Stimulated activated CD4-positive, alpha-beta T cell treated with anti-CD3 and anti-CD28 coated beads, Interleukin-12 subunit alpha, Interleukin-12 subunit beta, amount 100 ng/mL, for 24 hours (primary cell): ENCODE results near the gene ADAMTS19.
A peak's percentile ranks its signal among the peaks of the same experiment; 100 is the strongest.

Source experiments
- DNase-seq, 2 experiments: peaks; one replicate each; pipeline ENCODE4 v3.0.0-alpha.2; 2020; ENCODE audit warnings: low read depth in 2 of 2

The ADAMTS19 gene

DNA sequence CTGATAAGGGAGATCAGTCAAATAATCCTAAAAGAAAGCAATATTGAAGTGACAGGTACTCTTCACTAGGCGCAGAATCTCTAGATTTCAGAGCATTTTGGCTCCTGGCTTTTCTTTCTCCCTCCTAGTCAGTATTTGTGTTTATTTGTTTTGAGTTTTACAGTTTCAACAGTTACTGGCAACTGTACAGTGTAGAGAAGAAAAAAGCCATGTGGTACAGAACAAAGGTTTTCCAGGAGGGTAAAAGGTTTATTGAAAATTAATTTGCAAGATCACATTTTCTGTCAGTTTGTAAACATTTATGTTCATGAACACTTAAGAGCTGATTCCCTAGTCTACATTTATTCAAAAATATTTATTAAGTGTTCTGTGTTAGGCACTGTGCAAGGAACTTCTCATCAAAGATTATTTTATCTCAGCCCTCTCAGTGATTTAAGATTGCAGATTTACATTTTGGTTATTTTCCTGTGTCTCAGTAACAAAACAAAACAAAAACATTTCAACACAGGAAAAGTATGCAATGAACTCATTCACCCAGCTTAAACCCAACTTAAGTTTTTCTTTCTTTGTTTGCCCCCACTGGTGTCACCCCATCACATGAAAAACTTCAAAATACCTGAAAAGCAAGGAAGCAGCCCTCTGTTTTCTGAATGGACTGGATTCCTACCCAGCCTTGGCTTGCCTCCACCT lies 300.7 kb downstream of the ADAMTS19 start:
- DNase-seq = no peak

DNA sequence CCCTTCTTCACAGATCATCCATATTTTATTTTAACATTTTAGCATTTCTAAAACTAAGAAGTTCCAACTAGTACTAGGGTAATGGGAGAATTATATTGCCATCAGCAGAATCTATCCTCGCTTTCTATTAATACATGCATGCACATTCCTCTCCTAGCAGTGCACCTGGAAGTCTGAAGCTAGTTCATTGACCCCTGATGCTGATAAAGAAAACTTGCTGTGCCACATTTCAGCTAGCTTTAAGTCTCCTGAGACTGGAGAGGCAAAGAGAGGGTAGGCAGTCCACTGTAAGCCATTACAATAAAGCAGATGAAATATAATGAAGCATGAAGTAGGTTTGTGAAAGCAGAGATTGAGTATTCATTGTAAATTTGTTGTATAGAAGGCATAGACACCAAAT lies 303.6 kb downstream of the ADAMTS19 start:
- DNase-seq = no peak

DNA sequence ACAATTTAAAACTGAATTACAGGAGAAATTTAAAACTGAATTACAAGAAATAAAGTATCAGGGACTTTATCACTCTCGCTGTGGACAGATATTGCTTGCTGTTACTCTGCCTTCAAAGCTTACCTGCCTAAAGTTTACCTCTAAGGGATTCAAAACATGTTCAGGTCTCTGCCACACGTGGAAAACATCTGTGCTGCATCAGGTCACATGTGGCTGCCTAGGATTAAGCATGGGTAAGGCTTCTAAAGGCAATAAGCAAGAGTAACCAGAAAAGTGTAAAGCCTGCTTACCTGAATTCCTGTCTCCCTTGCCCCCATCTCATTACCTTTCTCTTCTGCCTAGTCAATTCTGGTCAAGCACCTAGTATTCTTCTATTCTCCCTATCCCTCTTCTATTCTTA lies 306.7 kb downstream of the ADAMTS19 start:
- DNase-seq = no peak

DNA sequence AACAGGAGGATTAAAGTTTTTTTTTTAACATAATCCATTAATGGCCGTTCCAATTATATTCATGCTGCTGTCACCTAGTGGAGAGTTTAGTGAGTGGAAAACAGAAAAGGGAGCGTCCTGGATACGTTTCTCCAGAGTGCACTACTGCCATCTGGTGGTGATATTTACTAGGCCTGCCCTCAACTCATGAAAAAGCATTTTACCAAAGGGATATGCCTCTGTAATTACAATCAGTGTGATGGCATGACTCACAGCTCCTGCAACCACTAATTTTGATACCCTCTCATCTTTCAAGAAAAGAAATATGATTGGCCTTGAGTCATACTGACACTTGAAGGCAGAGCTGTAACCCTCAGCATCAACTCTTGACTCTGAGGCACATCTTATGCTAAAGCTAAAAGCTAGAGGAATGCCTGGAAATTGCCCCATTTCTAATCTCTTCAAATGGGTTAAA lies 307.9 kb downstream of the ADAMTS19 start:
- DNase-seq = peak; percentile 19 to 55

DNA sequence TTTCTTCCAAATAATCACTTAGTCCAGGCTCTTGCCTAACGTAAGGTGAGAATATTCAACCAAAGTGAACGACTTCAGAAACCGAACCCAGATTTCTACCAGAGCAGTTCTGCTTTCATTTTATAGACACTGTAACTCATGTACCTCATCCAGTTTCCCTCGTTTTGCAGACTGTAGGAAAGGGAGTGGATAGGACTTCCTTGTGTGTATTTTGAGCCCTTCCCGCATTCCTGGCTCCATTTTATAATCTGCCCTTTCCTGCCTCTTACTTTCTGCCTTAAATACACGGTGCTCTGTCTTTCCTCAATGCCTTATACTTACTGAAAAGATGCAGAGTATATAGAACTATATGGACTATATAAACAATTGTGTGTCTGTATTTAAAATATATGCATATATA lies 308.6 kb downstream of the ADAMTS19 start:
- DNase-seq = no peak

DNA sequence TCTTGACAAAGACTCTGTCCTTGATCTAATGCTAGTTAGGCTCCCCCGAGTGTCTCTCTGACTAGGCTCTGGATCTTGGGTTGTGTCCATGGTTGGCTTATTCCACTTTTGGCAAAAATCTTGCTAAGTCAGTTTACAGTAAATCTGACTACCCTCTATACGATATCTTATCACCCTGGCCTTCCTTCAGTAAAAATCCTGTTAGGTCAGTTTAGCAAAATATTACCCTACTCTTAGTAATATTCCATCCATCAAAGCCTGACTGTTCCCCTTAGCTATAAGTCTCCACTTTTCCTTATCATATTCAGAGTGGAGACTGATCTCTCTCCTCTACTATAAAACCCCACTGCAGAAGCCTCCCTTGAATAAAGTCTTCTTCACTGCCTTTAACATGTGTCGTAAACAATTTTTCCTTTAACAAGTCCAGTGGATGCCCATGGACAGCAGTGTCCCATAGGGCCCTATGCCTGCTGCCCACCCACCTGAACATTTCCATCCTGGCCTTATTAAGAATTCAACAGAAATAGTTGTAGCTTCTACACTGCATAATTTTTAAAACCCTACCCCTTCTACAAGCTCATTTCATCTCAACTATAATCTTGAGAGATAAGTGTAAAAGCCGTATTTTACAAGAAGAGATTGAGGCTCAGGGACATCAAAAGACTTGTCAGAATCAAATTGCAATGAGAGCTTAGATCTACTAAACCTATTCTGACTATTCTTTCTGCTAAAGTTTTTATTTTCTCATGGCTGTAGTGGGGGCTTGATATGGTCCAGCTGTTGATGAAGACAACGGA lies 310.1 kb downstream of the ADAMTS19 start:
- no peak for DNase-seq

DNA sequence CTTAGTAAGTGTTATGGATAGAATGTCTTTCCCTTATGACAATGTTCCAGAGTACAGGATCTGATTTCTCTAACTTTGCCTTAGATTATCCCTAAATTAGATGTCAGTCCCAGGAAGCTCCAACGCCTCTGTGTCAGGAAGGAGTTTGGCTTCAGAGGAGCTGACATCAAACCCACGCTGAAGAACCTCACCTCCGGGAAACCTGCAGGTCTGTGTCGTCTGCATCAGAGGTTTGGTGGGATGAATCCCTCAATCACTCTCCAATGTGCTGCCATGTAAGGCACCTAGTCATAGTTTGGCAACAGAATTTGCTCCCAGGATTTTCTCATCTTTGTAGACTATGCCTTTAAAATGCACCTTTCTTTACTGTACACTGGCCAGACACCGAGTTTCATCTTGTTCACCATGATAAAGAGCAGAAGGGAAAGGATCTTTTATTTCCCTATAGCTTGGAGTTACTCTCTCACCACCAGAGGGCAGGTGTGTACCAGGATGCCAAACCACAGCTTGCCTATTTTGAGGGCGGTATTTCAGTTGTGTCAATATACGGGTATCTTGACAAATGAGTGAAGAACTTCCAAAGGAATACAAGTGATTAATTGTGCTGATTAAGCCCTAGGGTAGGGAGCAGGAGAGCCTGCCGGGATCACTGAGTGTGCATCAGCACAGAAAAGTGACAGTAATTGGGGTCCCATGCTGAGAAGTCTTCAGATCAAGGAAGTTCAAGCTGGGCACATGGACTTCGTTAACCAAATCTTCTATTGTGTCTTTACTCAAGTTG lies 311.1 kb downstream of the ADAMTS19 start:
- DNase-seq = peak in 1 of 2 experiments; percentile 19

DNA sequence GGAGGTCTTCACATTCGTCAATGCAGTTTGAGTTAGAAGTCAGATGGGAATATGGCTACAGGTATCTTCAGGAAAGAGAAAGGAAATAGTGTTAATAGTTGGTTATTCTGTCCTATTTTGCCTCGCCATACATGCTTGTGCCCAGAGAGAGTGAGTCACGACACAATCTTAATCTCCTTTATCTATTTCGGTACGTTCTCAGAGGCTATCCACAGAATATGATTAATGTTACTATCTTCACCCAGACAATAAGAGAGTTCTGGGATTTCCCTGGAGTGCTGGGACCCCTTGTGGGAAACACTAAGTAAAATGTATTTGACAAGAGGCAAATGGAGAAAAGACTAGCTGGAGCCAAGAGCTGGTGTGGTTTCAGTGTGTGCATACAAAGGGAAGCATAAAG lies 313.3 kb downstream of the ADAMTS19 start:
- DNase-seq = no peak

DNA sequence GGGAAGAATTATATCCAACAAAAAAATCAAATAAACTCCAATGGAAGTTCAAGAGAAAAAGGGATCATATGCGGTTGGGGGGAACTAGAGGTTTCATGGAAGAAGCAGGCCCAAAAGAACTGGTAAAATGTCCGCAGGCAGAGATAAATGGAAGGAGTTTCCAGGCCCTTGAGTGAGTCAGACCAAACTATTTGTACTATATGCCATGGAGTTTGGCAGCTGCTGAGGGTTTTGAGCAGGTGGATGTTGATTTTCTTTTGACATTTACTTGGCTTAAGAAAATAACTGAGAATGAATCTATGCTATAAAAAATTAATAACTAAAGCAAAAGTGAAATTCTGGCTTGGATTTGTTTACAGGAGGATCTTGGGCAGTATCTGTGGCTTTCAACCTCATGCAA lies 321.5 kb downstream of the ADAMTS19 start:
- DNase-seq = no peak
